Mesothelial cell of epicardium (in vitro differentiated cells): ENCODE results near the gene BRMS1L. TPM values are rescaled to one million over a fixed set of nuclear protein-coding genes. Genes with fewer than 3 reads are reported as not detected.
"Not testable (repeated sequence)": the region's sequence is repeated elsewhere in the genome, so short reads cannot be mapped to it uniquely, and the experiment has no call there.

Experiments used
- DNase-seq, 2 experiments: peaks; one replicate each; pipeline ENCODE4 v3.0.0; 2021; ENCODE audit warnings: low spot score in 2 of 2; ENCODE audit not compliant: unreplicated experiment in 2 of 2
- H3K27ac Mint-ChIP-seq: 2 replicates; pipeline ENCODE4 v1.8.0; 2021; ENCODE audit warnings: mixed read lengths
- H3K27me3 Mint-ChIP-seq: 2 replicates; pipeline ENCODE4 v1.8.0; 2021; ENCODE audit warnings: low read depth, mixed read lengths
- H3K36me3 Mint-ChIP-seq: 2 replicates; pipeline ENCODE4 v1.8.0; 2021; ENCODE audit warnings: mixed read lengths
- H3K4me1 Mint-ChIP-seq: 2 replicates; pipeline ENCODE4 v1.8.0; 2021; ENCODE audit warnings: mixed read lengths
- H3K4me3 Mint-ChIP-seq: 2 replicates; pipeline ENCODE4 v1.8.0; 2021; ENCODE audit warnings: mild to moderate bottlenecking, moderate library complexity, mixed read lengths
- H3K9me3 Mint-ChIP-seq: 2 replicates; pipeline ENCODE4 v1.8.0; 2021; ENCODE audit warnings: mixed read lengths
- CTCF ChIP-seq: fragments of 200-600 bp; sonication (generic); IDR thresholded peaks from one replicate; pipeline ENCODE4 v1.5.0; 2021; ENCODE audit warnings: antibody characterized with exemption; ENCODE audit not compliant: unreplicated experiment
- total RNA-seq: library from RNA; stranded (reverse); gene quantifications from 3 replicates; pipeline ENCODE4 v1.2.1, GENCODE V29; 2021

BRMS1L gene
- total RNA-seq = 15.4 to 16.5 TPM (median 15.9 TPM) in 3 replicates

GRCh38 chr14:35826218-35826951 is at the start of gene BRMS1L:
Gene BRMS1L, plus strand, starts transcription at chr14:35826338. Its CDS starts 179 bp downstream, at chr14:35826517.
- Mint-ChIP-seq H3K4me1 (peaks cover 15% of the 10 kb centered on the region), H3K27me3 (no peaks in the 10 kb centered on the region), H3K9me3 (no peaks in the 10 kb centered on the region), H3K4me3 (peak within 1 kb of the TSS; percentile 76), H3K36me3 (peaks cover 3% of the 10 kb centered on the region), H3K27ac (peak within 1 kb of the TSS; percentile 78)
- TF ChIP-seq CTCF = no peak
- DNase-seq = peak; percentile 91 to 96

- H3K4me3 Mint-ChIP-seq = no peak overlapping the region
- H3K4me1 Mint-ChIP-seq = peaks cover 11% of the 10 kb centered on the region
- peaks cover 19% of the 10 kb centered on the region for H3K9me3 Mint-ChIP-seq
- no peak for TF ChIP-seq CTCF
- no peaks in the 10 kb centered on the region for H3K27me3 Mint-ChIP-seq
- DNase-seq = no peak
- peaks cover 16% of the 10 kb centered on the region for H3K36me3 Mint-ChIP-seq
- H3K27ac Mint-ChIP-seq = no peak overlapping the region
These were observed 49.3 kb upstream of the BRMS1L start for GRCh38 chr14:35776823-35777222.

- H3K27me3 Mint-ChIP-seq, DNase-seq, H3K4me3 Mint-ChIP-seq, H3K27ac Mint-ChIP-seq: not testable (repeated sequence)
- Mint-ChIP-seq H3K36me3 (peaks cover 16% of the 10 kb centered on the region), H3K4me1 (peaks cover 11% of the 10 kb centered on the region), H3K9me3 (peaks cover 22% of the 10 kb centered on the region)
These were observed 48.6 kb upstream of the BRMS1L start for GRCh38 chr14:35777550-35777949.

GRCh38 chr14:35779368-35779767 is 46.8 kb upstream of the BRMS1L start:
- no peaks in the 10 kb centered on the region for H3K27me3 Mint-ChIP-seq
- H3K27ac Mint-ChIP-seq = no peak overlapping the region
- no peak for TF ChIP-seq CTCF
- DNase-seq = no peak
- peaks cover 23% of the 10 kb centered on the region for H3K36me3 Mint-ChIP-seq
- peaks cover 27% of the 10 kb centered on the region for H3K9me3 Mint-ChIP-seq
- peaks cover 5% of the 10 kb centered on the region for H3K4me1 Mint-ChIP-seq
- no peak overlapping the region for H3K4me3 Mint-ChIP-seq

GRCh38 chr14:35783699-35784098 is 42.4 kb upstream of the BRMS1L start:
- no peak for TF ChIP-seq CTCF

GRCh38 chr14:35786856-35787255 is 39.3 kb upstream of the BRMS1L start:
- H3K9me3 Mint-ChIP-seq = peaks cover 7% of the 10 kb centered on the region
- H3K27me3 Mint-ChIP-seq = no peaks in the 10 kb centered on the region
- H3K4me3 Mint-ChIP-seq = no peak overlapping the region
- peak overlapping the region; percentile 1 for H3K27ac Mint-ChIP-seq
- no peak for TF ChIP-seq CTCF
- H3K36me3 Mint-ChIP-seq = peaks cover 11% of the 10 kb centered on the region
- no peak for DNase-seq
- H3K4me1 Mint-ChIP-seq = no peaks in the 10 kb centered on the region

More at GRCh38 chr14:35783699-35784098, 42.4 kb upstream of the BRMS1L start:
- H3K4me3 Mint-ChIP-seq = no peak overlapping the region
- H3K27me3 Mint-ChIP-seq = no peaks in the 10 kb centered on the region
- peaks cover 27% of the 10 kb centered on the region for H3K9me3 Mint-ChIP-seq
- peaks cover 23% of the 10 kb centered on the region for H3K36me3 Mint-ChIP-seq
- no peak overlapping the region for H3K27ac Mint-ChIP-seq
- no peaks in the 10 kb centered on the region for H3K4me1 Mint-ChIP-seq
- no peak for DNase-seq
